GM21576 (cell line): Measurements from ENCODE around the gene OR2G6.
A peak's percentile ranks its signal among the peaks of the same experiment; 100 is the strongest.
"Not testable (repeated sequence)": the region's sequence is repeated elsewhere in the genome, so short reads cannot be mapped to it uniquely, and the experiment has no call there.

ENCODE experiments used
- ATAC-seq: cut with Tn5 transposase; IDR thresholded peaks from one replicate; pipeline ENCODE4 v1.9.1; 2021; ENCODE audit warnings: mild to moderate bottlenecking, moderate library complexity; ENCODE audit not compliant: unreplicated experiment

OR2G6 gene

GRCh38 chr1:248507773-248508172 lies at the start of gene OR2G6:
Gene OR2G6 (plus strand): TSS chr1:248508073. CDS start chr1:248521647, 13,574 bp downstream.
- not testable (repeated sequence) for ATAC-seq

- ATAC-seq, result not testable (repeated sequence)
Observed at GRCh38 chr1:248459117-248459516, 48.8 kb upstream of the OR2G6 start.

GRCh38 chr1:248471154-248471553 lies 36.7 kb upstream of the OR2G6 start:
- ATAC-seq, result no peak

- not testable (repeated sequence) for ATAC-seq
Observed at GRCh38 chr1:248472111-248472510, 35.8 kb upstream of the OR2G6 start.

GRCh38 chr1:248473051-248473450 lies 34.8 kb upstream of the OR2G6 start, which contains the start of gene OR2T3:
Gene OR2T3 (plus strand): TSS chr1:248473351. CDS start chr1:248473351, 0 bp downstream.
- not testable (repeated sequence) for ATAC-seq

GRCh38 chr1:248475660-248476059 lies 32.2 kb upstream of the OR2G6 start:
- ATAC-seq, result peak; percentile 70

GRCh38 chr1:248481686-248482579 lies 25.9 kb upstream of the OR2G6 start:
- peak; percentile 81 for ATAC-seq

- not testable (repeated sequence) for ATAC-seq
Observed at GRCh38 chr1:248488289-248488688, 19.6 kb upstream of the OR2G6 start, which contains the start of gene OR2T5. Gene OR2T5 (plus strand): TSS chr1:248488589. CDS start chr1:248488589, 0 bp downstream.

- ATAC-seq, result not testable (repeated sequence)
Observed at GRCh38 chr1:248496661-248497060, 11.2 kb upstream of the OR2G6 start.

GRCh38 chr1:248500305-248501035 lies 7.4 kb upstream of the OR2G6 start:
- ATAC-seq, result not testable (repeated sequence)

GRCh38 chr1:248510217-248510616 lies 2.3 kb downstream of the OR2G6 start:
- ATAC-seq, result not testable (repeated sequence)

GRCh38 chr1:248521856-248522255 lies 14.0 kb downstream of the OR2G6 start:
- ATAC-seq, result no peak

GRCh38 chr1:248537449-248537848 lies 29.6 kb downstream of the OR2G6 start:
- ATAC-seq, result not testable (repeated sequence)

- not testable (repeated sequence) for ATAC-seq
Observed at GRCh38 chr1:248547383-248547782, 39.5 kb downstream of the OR2G6 start.

GRCh38 chr1:248551027-248551426 lies 43.2 kb downstream of the OR2G6 start:
- not testable (repeated sequence) for ATAC-seq

GRCh38 chr1:248562672-248563071 lies 54.8 kb downstream of the OR2G6 start, which contains the start of gene OR2T29:
Gene OR2T29 (minus strand): TSS chr1:248562772. CDS start chr1:248559491, 3,281 bp downstream.
- not testable (repeated sequence) for ATAC-seq

GRCh38 chr1:248565530-248566373 lies 57.9 kb downstream of the OR2G6 start:
- peak; percentile 71 for ATAC-seq

- ATAC-seq, result not testable (repeated sequence)
Observed at GRCh38 chr1:248569049-248569448, 61.2 kb downstream of the OR2G6 start.

- ATAC-seq, result not testable (repeated sequence)
Observed at GRCh38 chr1:248570811-248571210, 62.9 kb downstream of the OR2G6 start.

- ATAC-seq, result peak; percentile 87
Observed at GRCh38 chr1:248572049-248572448, 64.2 kb downstream of the OR2G6 start.
